Heart left ventricle (tissue), 16 donors: Measurements from ENCODE around the gene XYLT1. TPM values are rescaled to one million over a fixed set of nuclear protein-coding genes. Genes with fewer than 3 reads are reported as not detected.

Experiments used
- ATAC-seq, 4 donors: fragments of 200-7000 bp; cut with Tn5 transposase; one replicate each; pipeline ENCODE4 v1.9.1; 2020 to 2022; ENCODE audit warnings: moderate library complexity in 4 of 4, mild to moderate bottlenecking in 3 of 4, moderate number of reproducible peaks in 1 of 4
- DNase-seq, 5 donors: peaks; one replicate each; pipeline ENCODE4 v3.0.0-alpha.2; 2020
- H3K27ac ChIP-seq, 12 donors: fragments of 200-600 bp; sonication (generic) in 4 of 12; one replicate each; pipeline versions ENCODE4 v1.5.0 to v1.8.0; 2016 to 2022; ENCODE audit warnings: mild to moderate bottlenecking in 2 of 12
- H3K27me3 ChIP-seq, 9 donors: fragments of 200-600 bp; sonication (generic) in 2 of 9; one replicate each; pipeline versions ENCODE4 v1.5.1 to v1.8.0; 2016 to 2022; ENCODE audit warnings: mild to moderate bottlenecking in 3 of 9
- H3K36me3 ChIP-seq, 9 donors: fragments of 200-600 bp; sonication (generic) in 2 of 9; one replicate each; pipeline versions ENCODE4 v1.5.0 to v1.8.0; 2018 to 2022; ENCODE audit warnings: mild to moderate bottlenecking in 2 of 9
- H3K4me1 ChIP-seq, 12 donors: fragments of 200-600 bp; sonication (generic) in 4 of 12; one replicate each; pipeline versions ENCODE4 v1.5.0 to v1.8.0; 2016 to 2022; ENCODE audit warnings: mild to moderate bottlenecking in 3 of 12
- H3K4me3 ChIP-seq, 12 donors: fragments of 200-600 bp; sonication (generic) in 4 of 12; one replicate each; pipeline versions ENCODE4 v1.5.0 to v1.8.0; 2017 to 2022; ENCODE audit warnings: mild to moderate bottlenecking in 9 of 12, moderate library complexity in 4 of 12
- H3K9me3 ChIP-seq, 12 donors: fragments of 200-600 bp; sonication (generic) in 4 of 12; one replicate each; pipeline versions ENCODE4 v1.5.0 to v1.8.0; 2016 to 2022; ENCODE audit warnings: mild to moderate bottlenecking in 1 of 12
- POLR2A ChIP-seq, 2 donors: fragments of 450-650 bp; IDR thresholded peaks; one replicate each; pipeline ENCODE4 v1.6.1; 2017; ENCODE audit warnings: antibody characterized with exemption in 2 of 2, mild to moderate bottlenecking in 2 of 2, moderate library complexity in 2 of 2
- WGBS, 4 donors: extraction: QIAGEN DNeasy Blood & Tissue Kit in 2 of 4; methylation state at CpG; one replicate each; pipeline versions ENCODE4 v1.1.5 to v1.1.7; 2013 to 2018; 5-methylcytosine and 5-hydroxymethylcytosine counted together
- intact Hi-C, 10 donors: fragments of 100-400 bp; cut with DNase I; formaldehyde crosslinking; loops; one replicate each; pipeline versions ENCODE4 v1.11.1 to v1.14.2; 2022
- polyA plus RNA-seq, 2 donors: library from polyadenylated mRNA; stranded (reverse); fragments of 200-250 nt; gene quantifications; one replicate each; pipeline ENCODE4 v1.2.3, GENCODE V29; 2013
- total RNA-seq, 9 donors: library from RNA; depleted of rRNA in 2 of 9; stranded (reverse); fragments of >200 nt in 2 of 9; fragmentation: NEBNext Ultra II Directional in 3 of 9; extraction: Animal tissue kit (Norgen Biotek cat#: 25700) in 3 of 9; gene quantifications; one replicate each; pipeline versions ENCODE4 v1.1.0 to v1.2.4, GENCODE V29; 2016 to 2023
- TF ChIP-seq, protein P1 (sequence below), 12 donors: fragments of 200-600 bp; sonication (generic) in 4 of 12; IDR thresholded peaks; one replicate each; pipeline versions ENCODE4 v1.5.0 to v1.8.0; 2018 to 2022; ENCODE audit warnings: antibody characterized with exemption in 12 of 12, mild to moderate bottlenecking in 5 of 12
- donor health status: ischemic (EF 13 %, LVEDD 7.1; RV severe dilation, severe dysfunction).
- donor health status: healthy with polysubstance abuse.
- donor health status: DM: no; HTN: yes; CAD: no.
- donor health status: DM: no; HTN: no; CAD: no.
- donor health status: ischemic (EF 25% LVEDD 6.9; RV normal size, moderate dysfunction).
- donor health status: ischemic (EF 25% LVEDD 5.7; RV mildly dilated, moderate dysfunction).
- donor health status: healthy.
- donor health status: DM: yes; HTN: yes; CAD: no.
- donor health status: ischemic (EF 35%, LVEDD 5.7; RV mildly dilated, moderate dysfunction).
- donor health status: nonischemic (EF 11% LVEDD 7.7; RV severe dilation, severe dysfunction).
- donor health status: DM: yes; HTN: yes; CAD: no.
- donor health status: PGD.
- donor health status: ischemic (EF 29% LVEDD 5.4; RV normal size, mild dysfunction).
- donor health status: nonischemic (EF 23%, LVEDD 6.1; RV moderate dilation, normal function).

The XYLT1 gene
- total and polyA plus RNA-seq, 11 donors, result 0.46 to 12.3 (median 2.4) TPM

DNA sequence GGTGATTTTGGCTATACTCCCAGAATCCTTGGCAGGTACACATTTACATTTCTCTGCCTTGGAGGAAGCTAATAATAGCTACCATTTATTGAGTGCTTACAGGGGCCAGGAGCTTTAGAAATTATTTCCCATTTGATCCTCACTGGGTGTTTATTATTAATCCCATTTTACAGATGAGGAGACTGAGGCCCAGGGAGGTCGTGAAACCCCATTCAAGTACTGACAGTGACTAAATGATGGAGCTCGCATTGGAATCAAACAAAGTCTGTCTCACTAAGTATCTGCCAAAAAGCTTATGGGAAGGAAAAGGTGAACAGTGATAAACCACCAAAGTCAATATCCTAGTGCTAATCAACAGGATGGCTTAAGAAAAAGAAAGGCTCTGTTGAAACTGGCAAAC, 33.3 kb upstream of the XYLT1 start:
- no peaks in the 10 kb centered on the region for H3K36me3 ChIP-seq
- 63 to 70% (median 65%) methylated on average over 2 of the region's 2 CpGs for WGBS, 4 donors
- no peaks in the 10 kb centered on the region for H3K4me1 ChIP-seq
- no peak overlapping the region for H3K4me3 ChIP-seq
- DNase-seq (no peak), ATAC-seq (no peak)
- intact Hi-C loops, result no loop called here
- TF ChIP-seq POLR2A (IDR thresholded peaks at IDR 0.05), result no peak
- TF ChIP-seq, protein P1, sequence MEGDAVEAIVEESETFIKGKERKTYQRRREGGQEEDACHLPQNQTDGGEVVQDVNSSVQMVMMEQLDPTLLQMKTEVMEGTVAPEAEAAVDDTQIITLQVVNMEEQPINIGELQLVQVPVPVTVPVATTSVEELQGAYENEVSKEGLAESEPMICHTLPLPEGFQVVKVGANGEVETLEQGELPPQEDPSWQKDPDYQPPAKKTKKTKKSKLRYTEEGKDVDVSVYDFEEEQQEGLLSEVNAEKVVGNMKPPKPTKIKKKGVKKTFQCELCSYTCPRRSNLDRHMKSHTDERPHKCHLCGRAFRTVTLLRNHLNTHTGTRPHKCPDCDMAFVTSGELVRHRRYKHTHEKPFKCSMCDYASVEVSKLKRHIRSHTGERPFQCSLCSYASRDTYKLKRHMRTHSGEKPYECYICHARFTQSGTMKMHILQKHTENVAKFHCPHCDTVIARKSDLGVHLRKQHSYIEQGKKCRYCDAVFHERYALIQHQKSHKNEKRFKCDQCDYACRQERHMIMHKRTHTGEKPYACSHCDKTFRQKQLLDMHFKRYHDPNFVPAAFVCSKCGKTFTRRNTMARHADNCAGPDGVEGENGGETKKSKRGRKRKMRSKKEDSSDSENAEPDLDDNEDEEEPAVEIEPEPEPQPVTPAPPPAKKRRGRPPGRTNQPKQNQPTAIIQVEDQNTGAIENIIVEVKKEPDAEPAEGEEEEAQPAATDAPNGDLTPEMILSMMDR (IDR thresholded peaks at IDR 0.05), result no peak
- H3K9me3 ChIP-seq, result peaks cover 0 to 5% (median 0%) of the 10 kb centered on the region in 12 donors
- peaks cover 0 to 19% (median 0%) of the 10 kb centered on the region in 9 donors for H3K27me3 ChIP-seq
- no peak overlapping the region for H3K27ac ChIP-seq

GRCh38 chr16:17503331-17503730, 32.6 kb upstream of the XYLT1 start:
- no peak for TF ChIP-seq POLR2A (IDR thresholded peaks at IDR 0.05)
- TF ChIP-seq, protein P1 (IDR thresholded peaks at IDR 0.05), result no peak
- intact Hi-C loops, result no loop called here
- no peak for ATAC-seq

DNA sequence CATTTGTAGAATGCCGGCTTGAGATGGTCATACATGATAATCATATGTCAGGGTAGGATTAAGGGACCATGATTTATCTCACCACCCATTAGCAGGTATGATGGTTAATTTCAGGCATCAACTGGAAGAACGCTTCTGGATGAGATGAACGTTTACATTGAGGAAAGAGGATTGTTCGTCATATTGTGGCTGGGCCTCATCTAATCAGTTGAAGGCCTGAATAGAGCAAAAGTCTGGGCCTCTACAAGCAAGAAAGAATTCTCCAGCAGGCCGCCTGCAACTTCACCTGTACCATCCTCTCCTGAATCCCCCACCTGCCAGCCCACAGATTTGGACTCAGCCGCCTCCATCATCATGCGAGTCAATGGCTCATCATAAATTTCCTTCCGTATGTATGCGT, 30.6 kb upstream of the XYLT1 start:
- Histone ChIP-seq H3K4me1 (no peaks in the 10 kb centered on the region), H3K36me3 (no peaks in the 10 kb centered on the region), H3K27me3 (peaks cover 0 to 27% (median 0%) of the 10 kb centered on the region in 9 donors), H3K27ac (no peak overlapping the region), H3K4me3 (no peak overlapping the region), H3K9me3 (no peaks in the 10 kb centered on the region)
- TF ChIP-seq POLR2A (IDR thresholded peaks at IDR 0.05), result no peak
- TF ChIP-seq, protein P1 (IDR thresholded peaks at IDR 0.05), result no peak
- DNase-seq (no peak), ATAC-seq (no peak)
- 78 to 85% (median 78%) methylated on average over 9 of the region's 9 CpGs for WGBS, 4 donors
- intact Hi-C loops, result no loop called here

More at GRCh38 chr16:17503331-17503730, 32.6 kb upstream of the XYLT1 start:
- WGBS, 4 donors, result 74 to 84% (median 77%) methylated on average over 5 of the region's 5 CpGs
- DNase-seq, result no peak
- Histone ChIP-seq H3K4me3 (no peak overlapping the region), H3K4me1 (no peaks in the 10 kb centered on the region), H3K27ac (no peak overlapping the region), H3K9me3 (peaks cover 0 to 2% (median 0%) of the 10 kb centered on the region in 12 donors), H3K36me3 (no peaks in the 10 kb centered on the region), H3K27me3 (peaks cover 0 to 19% (median 0%) of the 10 kb centered on the region in 9 donors)

DNA sequence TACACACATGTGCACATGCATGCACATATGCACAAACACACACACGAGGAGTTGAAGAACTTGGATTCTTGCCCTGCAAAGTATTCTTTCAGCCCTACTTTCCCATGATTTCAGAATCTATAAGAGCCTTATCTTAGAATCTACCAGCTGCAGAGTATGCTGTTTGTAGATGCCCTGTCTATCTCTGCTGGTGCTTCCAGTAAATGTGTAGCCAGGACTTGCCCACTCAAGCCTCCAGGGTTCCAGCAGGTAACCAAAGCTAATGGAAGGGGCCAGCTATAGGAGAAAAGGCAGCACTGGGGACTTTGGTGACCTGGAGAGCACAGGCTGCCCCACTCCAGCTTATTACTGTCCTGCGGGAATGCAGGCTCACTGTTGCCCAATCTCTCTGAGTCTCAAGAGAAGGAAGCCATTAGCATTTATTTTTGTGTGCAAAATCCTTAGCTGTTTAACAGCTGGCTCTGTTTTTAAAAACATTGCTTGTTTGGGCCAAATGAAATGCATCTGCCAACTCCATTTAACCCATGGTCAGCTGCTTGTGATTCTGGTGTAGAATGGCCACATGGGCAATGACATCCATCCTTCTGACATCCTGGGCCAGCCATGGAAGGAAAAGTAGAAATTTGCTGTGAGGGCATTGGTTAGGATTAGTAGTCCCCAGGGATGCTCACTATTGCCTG, 28.6 kb upstream of the XYLT1 start:
- Histone ChIP-seq H3K4me3 (no peak overlapping the region), H3K36me3 (no peaks in the 10 kb centered on the region), H3K27me3 (peaks cover 0 to 27% (median 0%) of the 10 kb centered on the region in 9 donors), H3K9me3 (no peaks in the 10 kb centered on the region), H3K4me1 (no peaks in the 10 kb centered on the region), H3K27ac (no peak overlapping the region)
- DNase-seq, result no peak
- TF ChIP-seq POLR2A (IDR thresholded peaks at IDR 0.05), result no peak
- TF ChIP-seq, protein P1 (IDR thresholded peaks at IDR 0.05), result no peak
- no peak for ATAC-seq
- WGBS, 4 donors, result 40 to 66% (median 44%) methylated on average over 2 of the region's 2 CpGs
- intact Hi-C loops, result no loop called here
